ENCODE data around the gene EDIL3.

GRCh38 chr5:84425365-84425881 is 40.7 kb upstream of the EDIL3 start:
- TF ChIP-seq POLR2A (IDR thresholded peaks at IDR 0.05) (no peak), CTCF (IDR thresholded peaks at IDR 0.05) (no peak), POLR2AphosphoS5 (IDR thresholded peaks at IDR 0.05) (no peak)

Measured in breast epithelium (tissue), 3 donors.